Skin of body (tissue), 2 donors: ENCODE results near the gene ADCY7. TPM values are rescaled to one million over a fixed set of nuclear protein-coding genes. Genes with fewer than 3 reads are reported as not detected.
A peak's percentile ranks its signal among the peaks of the same experiment; 100 is the strongest.
"Not testable (repeated sequence)": the region's sequence is repeated elsewhere in the genome, so short reads cannot be mapped to it uniquely, and the experiment has no call there.

Experiments
- DNase-seq: peaks from one replicate; lab custom pipeline; 2025; lab: John Stamatoyannopoulos, UW
- total RNA-seq: library from RNA; depleted of rRNA; stranded (reverse); fragments of >200 nt; gene quantifications from one replicate; pipeline ENCODE4 v1.2.3, GENCODE V29; 2014

Gene ADCY7
- 13.6 TPM for total RNA-seq

GRCh38 chr16:50266337-50267091 lies at the start of gene ADCY7:
Gene ADCY7, plus strand, starts transcription at chr16:50266551. Its CDS starts 21,629 bp downstream, at chr16:50288180.
- DNase-seq: peak; percentile 31

GRCh38 chr16:50219402-50219975 lies 46.9 kb upstream of the ADCY7 start:
- no peak for DNase-seq

GRCh38 chr16:50224286-50224685 lies 42.1 kb upstream of the ADCY7 start:
- no peak for DNase-seq

- DNase-seq: no peak
Measured at GRCh38 chr16:50227120-50227519, 39.2 kb upstream of the ADCY7 start.

GRCh38 chr16:50227665-50228064 lies 38.7 kb upstream of the ADCY7 start:
- DNase-seq: no peak

GRCh38 chr16:50228364-50228868 lies 37.9 kb upstream of the ADCY7 start:
- DNase-seq: no peak

GRCh38 chr16:50229149-50229726 lies 37.1 kb upstream of the ADCY7 start:
- no peak for DNase-seq

GRCh38 chr16:50234771-50235556 lies 31.4 kb upstream of the ADCY7 start:
- DNase-seq: no peak

GRCh38 chr16:50235581-50235980 lies 30.8 kb upstream of the ADCY7 start:
- no peak for DNase-seq

GRCh38 chr16:50238314-50238713 lies 28.0 kb upstream of the ADCY7 start:
- no peak for DNase-seq

- no peak for DNase-seq
Measured at GRCh38 chr16:50238868-50239301, 27.5 kb upstream of the ADCY7 start.

GRCh38 chr16:50243024-50243423 lies 23.3 kb upstream of the ADCY7 start:
- DNase-seq: not testable (repeated sequence)

- DNase-seq: no peak
Measured at GRCh38 chr16:50244140-50244503, 22.2 kb upstream of the ADCY7 start.

- DNase-seq: no peak
Measured at GRCh38 chr16:50244504-50245416, 21.6 kb upstream of the ADCY7 start.

- no peak for DNase-seq
Measured at GRCh38 chr16:50245417-50246298, 20.7 kb upstream of the ADCY7 start.

GRCh38 chr16:50246299-50247122 lies 19.8 kb upstream of the ADCY7 start:
- no peak for DNase-seq

GRCh38 chr16:50247123-50247905 lies 19.0 kb upstream of the ADCY7 start:
- no peak for DNase-seq
